Mononuclear cell (primary cell): ENCODE data around the gene ORM1. TPM values are rescaled to one million over a fixed set of nuclear protein-coding genes. Genes with fewer than 3 reads are reported as not detected.

Source experiments
- H3K27me3 ChIP-seq: 2 replicates; pipeline ENCODE4 v1.6.0; 2011; ENCODE audit warnings: low read length, control low read depth; ENCODE audit not compliant: insufficient read depth
- H3K4me1 ChIP-seq: 2 replicates; pipeline ENCODE4 v1.5.1; 2011; ENCODE audit warnings: mild to moderate bottlenecking, low read length, control low read depth; ENCODE audit not compliant: insufficient read depth
- H3K4me3 ChIP-seq: 2 replicates; pipeline ENCODE4 v1.5.1; 2011; ENCODE audit warnings: mild to moderate bottlenecking, low read length, moderate library complexity
- H3K9me3 ChIP-seq: 2 replicates; pipeline ENCODE4 v1.5.1; 2011; ENCODE audit warnings: low read depth, mild to moderate bottlenecking, control low read depth, low read length
- total RNA-seq: library from RNA; depleted of rRNA; stranded (reverse); fragments of >200 nt; gene quantifications from one replicate; pipeline ENCODE4 v1.2.3, GENCODE V29; 2012

The ORM1 gene
- total RNA-seq, 1 donor, result not detected

DNA sequence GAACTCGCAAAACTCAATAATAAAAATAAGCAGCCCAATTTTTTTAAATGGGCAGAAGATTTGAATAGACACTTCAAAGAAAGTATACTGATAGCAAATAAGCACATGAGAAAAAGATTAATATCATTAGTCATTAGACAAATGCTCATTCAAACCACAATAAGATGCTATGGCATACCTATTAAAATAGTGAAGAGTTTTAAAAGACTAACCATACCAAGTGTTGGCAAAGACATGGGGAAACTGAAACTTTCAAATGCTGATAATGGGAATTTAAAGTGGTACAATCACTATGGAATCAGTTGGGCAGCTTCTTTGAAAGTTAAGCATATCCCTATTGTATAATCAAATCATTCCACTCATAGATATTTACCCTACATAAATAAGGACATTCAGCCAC lies 26.6 kb upstream of the ORM1 start:
- H3K27me3 ChIP-seq, result peaks cover 9% of the 10 kb centered on the region
- no peak overlapping the region for H3K4me3 ChIP-seq
- no peaks in the 10 kb centered on the region for H3K4me1 ChIP-seq
- peaks cover 20% of the 10 kb centered on the region for H3K9me3 ChIP-seq

GRCh38 chr9:114299286-114300152 lies 23.4 kb upstream of the ORM1 start:
- no peaks in the 10 kb centered on the region for H3K4me1 ChIP-seq
- no peak overlapping the region for H3K4me3 ChIP-seq
- H3K9me3 ChIP-seq, result peaks cover 18% of the 10 kb centered on the region
- H3K27me3 ChIP-seq, result peaks cover 9% of the 10 kb centered on the region

GRCh38 chr9:114300153-114300845 lies 22.6 kb upstream of the ORM1 start:
- H3K4me3 ChIP-seq, result no peak overlapping the region
- H3K27me3 ChIP-seq, result peaks cover 7% of the 10 kb centered on the region
- H3K4me1 ChIP-seq, result no peaks in the 10 kb centered on the region
- H3K9me3 ChIP-seq, result peaks cover 10% of the 10 kb centered on the region

GRCh38 chr9:114300846-114301797 lies 21.8 kb upstream of the ORM1 start:
- peaks cover 7% of the 10 kb centered on the region for H3K27me3 ChIP-seq
- H3K4me3 ChIP-seq, result no peak overlapping the region
- peaks cover 7% of the 10 kb centered on the region for H3K9me3 ChIP-seq
- no peaks in the 10 kb centered on the region for H3K4me1 ChIP-seq

DNA sequence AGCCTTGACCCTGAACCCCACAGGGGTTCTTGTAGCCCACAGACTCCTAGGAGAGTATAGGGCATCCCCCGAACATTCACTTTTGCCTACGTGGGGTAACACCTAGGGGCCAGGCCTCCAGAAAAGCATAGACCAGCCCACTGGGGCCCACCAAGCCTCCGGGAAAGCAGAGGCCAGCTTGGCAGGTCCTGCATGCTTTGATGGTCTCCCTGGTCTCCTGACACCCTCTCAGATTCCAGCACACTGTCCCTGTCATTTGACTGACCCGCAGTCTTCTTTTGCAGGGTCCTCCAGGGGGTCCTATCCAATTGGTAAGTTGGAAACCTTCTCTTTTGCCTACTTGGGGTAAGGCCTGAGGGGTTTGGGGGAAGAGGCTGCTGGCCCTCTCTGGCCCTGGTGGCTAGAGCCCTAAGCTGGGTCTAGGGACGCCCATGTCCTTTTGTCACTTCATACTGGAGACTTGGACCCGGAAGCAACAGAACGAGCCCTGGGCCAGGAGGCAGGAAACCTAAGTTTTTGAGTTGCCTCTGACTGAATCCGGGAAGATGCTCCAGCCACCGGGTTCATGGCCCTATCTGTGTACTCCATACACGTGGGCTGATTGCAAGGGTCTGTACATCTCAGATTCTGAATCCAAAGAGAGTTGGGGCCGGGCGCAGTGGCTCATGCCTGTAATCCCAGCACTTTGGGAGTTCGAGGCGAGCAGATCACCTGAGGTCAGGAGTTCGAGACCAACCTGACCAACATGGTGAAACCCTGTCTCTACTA lies 20.9 kb upstream of the ORM1 start:
- H3K4me1 ChIP-seq, result no peaks in the 10 kb centered on the region
- H3K9me3 ChIP-seq, result no peaks in the 10 kb centered on the region
- H3K4me3 ChIP-seq, result no peak overlapping the region
- peaks cover 4% of the 10 kb centered on the region for H3K27me3 ChIP-seq

- Histone ChIP-seq H3K4me3 (no peak overlapping the region), H3K4me1 (no peaks in the 10 kb centered on the region), H3K27me3 (peaks cover 4% of the 10 kb centered on the region), H3K9me3 (no peaks in the 10 kb centered on the region)
Observed at GRCh38 chr9:114302727-114303126, 20.2 kb upstream of the ORM1 start.

DNA sequence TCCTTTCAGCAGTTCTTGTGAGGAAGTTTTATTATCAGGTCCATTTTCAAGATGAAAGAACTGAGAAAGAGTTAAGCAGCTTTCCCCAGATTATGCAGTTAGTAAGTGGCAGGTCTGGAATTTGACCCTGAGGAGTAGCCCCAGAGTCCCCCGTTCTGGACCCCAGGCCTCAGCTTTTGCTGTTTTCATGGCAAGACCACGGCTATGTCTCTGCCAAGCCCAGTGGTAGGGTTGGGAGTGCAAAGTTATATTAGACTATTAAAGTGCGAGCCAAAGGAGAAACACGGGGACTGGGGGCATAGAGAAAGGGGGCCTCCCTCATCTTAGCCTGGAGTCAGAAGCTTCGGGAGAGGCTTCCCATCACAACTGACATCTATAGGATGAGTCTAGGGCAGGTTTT lies 19.3 kb upstream of the ORM1 start:
- Histone ChIP-seq H3K9me3 (no peaks in the 10 kb centered on the region), H3K4me3 (no peak overlapping the region), H3K27me3 (no peaks in the 10 kb centered on the region), H3K4me1 (no peaks in the 10 kb centered on the region)

GRCh38 chr9:114303977-114304376 lies 18.9 kb upstream of the ORM1 start:
- no peaks in the 10 kb centered on the region for H3K4me1 ChIP-seq

DNA sequence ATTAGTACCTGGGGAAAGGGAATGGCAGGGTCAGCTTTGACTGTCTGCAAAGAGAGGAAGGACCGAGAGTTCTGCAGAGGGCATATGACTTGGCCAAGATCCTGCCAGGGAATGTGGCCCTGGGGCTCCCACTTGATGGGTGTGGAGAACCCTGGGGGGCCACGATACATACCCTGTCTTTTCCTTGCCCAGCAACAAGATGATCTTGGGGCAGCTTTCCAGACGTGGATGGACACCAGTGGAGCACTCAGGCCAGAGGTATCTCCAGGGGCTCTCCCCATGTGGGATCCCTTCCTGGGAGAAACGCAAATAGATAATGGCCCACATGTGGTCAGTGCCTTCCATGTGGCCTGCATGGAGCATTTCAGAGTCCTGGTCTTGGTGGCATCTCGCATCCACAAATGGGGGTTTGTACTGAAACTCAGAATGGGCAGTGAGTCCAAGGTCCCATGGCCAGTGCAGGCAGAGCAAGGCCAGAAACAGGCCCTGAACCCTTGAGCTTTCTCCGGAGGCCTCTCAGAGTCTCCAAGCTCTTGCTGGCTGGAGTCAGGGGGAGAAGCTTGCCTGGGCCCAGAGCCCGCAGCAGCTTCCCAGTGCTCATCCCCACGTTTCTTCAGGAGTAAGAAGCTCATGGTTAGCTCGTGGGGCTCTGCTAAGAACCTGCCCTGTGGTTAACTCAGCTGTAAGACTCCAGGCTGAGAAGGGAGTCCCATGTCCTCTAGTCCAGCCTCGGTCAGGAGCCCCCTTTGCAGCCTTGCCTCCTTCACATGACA lies 18.3 kb upstream of the ORM1 start:
- Histone ChIP-seq H3K27me3 (no peaks in the 10 kb centered on the region), H3K4me3 (no peak overlapping the region), H3K4me1 (no peaks in the 10 kb centered on the region), H3K9me3 (no peaks in the 10 kb centered on the region)

More at GRCh38 chr9:114303977-114304376, 18.9 kb upstream of the ORM1 start:
- H3K4me3 ChIP-seq, result no peak overlapping the region
- H3K9me3 ChIP-seq, result no peaks in the 10 kb centered on the region
- no peaks in the 10 kb centered on the region for H3K27me3 ChIP-seq

GRCh38 chr9:114307899-114308267 lies 15.0 kb upstream of the ORM1 start:
- Histone ChIP-seq H3K4me3 (no peak overlapping the region), H3K27me3 (no peaks in the 10 kb centered on the region), H3K9me3 (no peaks in the 10 kb centered on the region), H3K4me1 (no peaks in the 10 kb centered on the region)

- Histone ChIP-seq H3K27me3 (no peaks in the 10 kb centered on the region), H3K9me3 (no peaks in the 10 kb centered on the region), H3K4me1 (no peaks in the 10 kb centered on the region), H3K4me3 (no peak overlapping the region)
Observed at GRCh38 chr9:114308361-114308950, 14.4 kb upstream of the ORM1 start.

GRCh38 chr9:114309096-114309495 lies 13.8 kb upstream of the ORM1 start:
- no peaks in the 10 kb centered on the region for H3K9me3 ChIP-seq
- no peaks in the 10 kb centered on the region for H3K4me1 ChIP-seq
- no peak overlapping the region for H3K4me3 ChIP-seq
- H3K27me3 ChIP-seq, result no peaks in the 10 kb centered on the region
